HFFc6 (cell line): ENCODE results near the gene SLC25A29. TPM values are rescaled to one million over a fixed set of nuclear protein-coding genes. Genes with fewer than 3 reads are reported as not detected.

Experiments used
- DNase-seq: peaks from one replicate; pipeline ENCODE4 v3.0.0-alpha.2; 2018
- H3K27ac Mint-ChIP-seq: 2 replicates; pipeline ENCODE4 v1.8.0; 2020; ENCODE audit warnings: mild to moderate bottlenecking, mixed read lengths
- H3K27me3 Mint-ChIP-seq: 2 replicates; pipeline ENCODE4 v1.8.0; 2021; ENCODE audit warnings: mild to moderate bottlenecking, moderate library complexity, mixed read lengths; ENCODE audit not compliant: insufficient read depth
- H3K36me3 Mint-ChIP-seq: 2 replicates; pipeline ENCODE4 v1.8.0; 2021; ENCODE audit warnings: low read depth, mixed read lengths
- H3K4me1 Mint-ChIP-seq: 2 replicates; pipeline ENCODE4 v1.8.0; 2020; ENCODE audit warnings: low read depth, mixed read lengths
- H3K4me3 Mint-ChIP-seq: 2 replicates; pipeline ENCODE4 v1.8.0; 2020; ENCODE audit warnings: mild to moderate bottlenecking, moderate library complexity, mixed read lengths
- H3K9me3 Mint-ChIP-seq: 2 replicates; pipeline ENCODE4 v1.8.0; 2020; ENCODE audit warnings: mild to moderate bottlenecking, mixed read lengths
- total RNA-seq, 6 experiments: library from RNA; stranded (reverse); fragmentation: NEBNext Ultra II Directional; extraction: Animal tissue kit (Norgen Biotek cat#: 25700); gene quantifications; 2 replicates in 1 of 6; 3 replicates in 5 of 6; pipeline ENCODE4 v1.2.3, GENCODE V29; 2021
- TF ChIP-seq, protein P1 (sequence below): fragments of 200-600 bp; sonication (generic); IDR thresholded peaks from 2 replicates; pipeline ENCODE4 v1.5.0; 2021; ENCODE audit warnings: antibody characterized with exemption, mild to moderate bottlenecking

SLC25A29 gene
- total RNA-seq, 6 experiments from 2014 or later: 6.5 to 8.6 (median 7.7) TPM

DNA sequence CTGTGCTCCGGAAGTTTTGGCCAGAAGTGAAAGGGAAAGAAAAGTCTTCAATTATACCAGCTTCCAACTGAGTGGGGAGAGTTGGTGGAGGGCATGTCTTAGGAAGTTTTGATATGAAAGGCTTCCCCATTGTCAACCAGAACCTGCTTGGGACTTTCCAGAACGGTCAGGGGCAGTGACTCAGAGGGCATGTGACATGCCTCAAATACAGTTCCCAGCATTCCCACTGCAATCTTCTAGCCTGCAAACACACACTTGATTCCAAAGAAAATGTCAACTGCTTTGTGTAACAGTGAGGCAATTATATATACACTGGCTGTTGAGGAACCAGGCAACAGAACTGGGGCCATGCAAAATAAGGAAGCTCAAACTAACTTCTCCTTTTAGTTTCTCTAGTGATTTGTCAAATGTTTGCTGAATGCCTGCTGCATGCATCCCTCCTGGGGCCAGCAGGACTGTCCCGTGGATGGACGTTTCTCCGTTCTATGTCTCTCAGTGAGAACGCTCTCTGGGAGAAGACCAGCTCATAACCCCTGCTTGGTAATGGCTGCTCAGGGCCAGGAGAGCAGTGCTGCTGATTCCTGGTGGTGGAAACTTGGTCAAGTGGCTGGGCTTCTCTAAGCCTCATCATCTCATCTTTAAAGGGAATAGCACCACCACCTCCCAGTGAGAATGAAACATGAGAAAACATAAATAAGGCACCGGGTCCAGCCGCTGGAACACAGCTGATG, 35.2 kb upstream of the SLC25A29 start:
- H3K4me3 Mint-ChIP-seq: no peak overlapping the region
- H3K9me3 Mint-ChIP-seq: no peaks in the 10 kb centered on the region
- TF ChIP-seq, protein P1, sequence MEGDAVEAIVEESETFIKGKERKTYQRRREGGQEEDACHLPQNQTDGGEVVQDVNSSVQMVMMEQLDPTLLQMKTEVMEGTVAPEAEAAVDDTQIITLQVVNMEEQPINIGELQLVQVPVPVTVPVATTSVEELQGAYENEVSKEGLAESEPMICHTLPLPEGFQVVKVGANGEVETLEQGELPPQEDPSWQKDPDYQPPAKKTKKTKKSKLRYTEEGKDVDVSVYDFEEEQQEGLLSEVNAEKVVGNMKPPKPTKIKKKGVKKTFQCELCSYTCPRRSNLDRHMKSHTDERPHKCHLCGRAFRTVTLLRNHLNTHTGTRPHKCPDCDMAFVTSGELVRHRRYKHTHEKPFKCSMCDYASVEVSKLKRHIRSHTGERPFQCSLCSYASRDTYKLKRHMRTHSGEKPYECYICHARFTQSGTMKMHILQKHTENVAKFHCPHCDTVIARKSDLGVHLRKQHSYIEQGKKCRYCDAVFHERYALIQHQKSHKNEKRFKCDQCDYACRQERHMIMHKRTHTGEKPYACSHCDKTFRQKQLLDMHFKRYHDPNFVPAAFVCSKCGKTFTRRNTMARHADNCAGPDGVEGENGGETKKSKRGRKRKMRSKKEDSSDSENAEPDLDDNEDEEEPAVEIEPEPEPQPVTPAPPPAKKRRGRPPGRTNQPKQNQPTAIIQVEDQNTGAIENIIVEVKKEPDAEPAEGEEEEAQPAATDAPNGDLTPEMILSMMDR: no peak
- no peaks in the 10 kb centered on the region; the same call in 1 of the 2 replicates for H3K27me3 Mint-ChIP-seq
- DNase-seq: peak; percentile 41
- H3K27ac Mint-ChIP-seq: peak overlapping the region; percentile 71
- H3K36me3 Mint-ChIP-seq: peaks cover 25% of the 10 kb centered on the region
- H3K4me1 Mint-ChIP-seq: peaks cover 11% of the 10 kb centered on the region

DNA sequence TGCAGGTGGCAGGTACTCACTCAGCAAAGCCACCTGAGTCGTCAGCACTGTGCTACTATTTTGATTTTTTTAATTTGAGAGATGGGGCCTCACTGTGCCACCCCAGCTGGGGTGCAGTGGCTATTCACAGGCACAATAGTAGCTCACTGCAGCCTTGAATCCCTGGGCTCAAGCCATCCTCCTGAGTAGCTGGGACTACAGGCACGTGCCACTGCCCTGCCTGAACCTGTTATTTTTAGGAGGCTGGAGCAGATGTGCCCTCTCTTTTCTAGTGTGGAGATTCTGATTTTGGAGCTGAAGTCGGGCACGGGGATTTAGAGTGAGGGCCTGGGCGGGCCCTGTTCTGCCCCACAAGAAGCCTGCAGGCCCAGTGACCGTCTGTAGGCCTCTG, 34.2 kb upstream of the SLC25A29 start:
- H3K9me3 Mint-ChIP-seq: no peaks in the 10 kb centered on the region
- TF ChIP-seq, protein P1: no peak
- no peak overlapping the region for H3K4me3 Mint-ChIP-seq
- H3K4me1 Mint-ChIP-seq: peaks cover 11% of the 10 kb centered on the region
- no peak for DNase-seq
- H3K27me3 Mint-ChIP-seq: no peaks in the 10 kb centered on the region; the same call in 1 of the 2 replicates
- peaks cover 29% of the 10 kb centered on the region for H3K36me3 Mint-ChIP-seq
- H3K27ac Mint-ChIP-seq: peak overlapping the region; percentile 71; the same call in 1 of the 2 replicates

DNA sequence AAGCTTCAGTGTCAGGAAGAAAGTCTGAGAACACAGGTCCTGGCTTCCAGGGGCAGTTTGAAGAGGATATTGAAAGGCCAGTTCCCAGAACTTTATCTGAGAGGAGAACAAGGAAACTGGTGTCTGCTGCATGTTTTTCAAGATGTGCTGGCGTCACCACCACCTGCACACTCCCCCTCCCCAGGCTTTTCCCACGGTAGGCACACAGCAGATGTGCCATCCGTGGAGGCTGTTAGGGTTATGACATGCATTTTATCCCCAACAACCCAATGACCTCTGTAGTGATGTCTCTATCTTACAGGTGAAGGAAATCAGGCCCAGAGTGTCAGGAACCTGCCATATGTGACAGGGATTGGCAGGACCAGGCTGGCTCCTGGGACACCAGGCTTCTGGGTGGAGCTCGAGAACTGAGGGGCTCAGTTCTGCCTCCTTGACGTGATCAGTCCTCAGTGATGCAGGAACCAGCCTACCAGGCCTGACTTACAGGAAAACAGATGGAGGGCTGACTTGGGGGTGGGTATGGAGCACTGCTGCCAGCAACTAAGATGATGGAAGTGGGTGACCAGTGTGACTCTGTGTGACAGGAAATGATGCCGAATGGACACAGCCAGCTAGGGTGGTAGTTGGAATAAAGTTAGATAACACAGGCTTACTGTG, 33.6 kb upstream of the SLC25A29 start:
- Mint-ChIP-seq H3K4me1 (peaks cover 11% of the 10 kb centered on the region), H3K27me3 (no peaks in the 10 kb centered on the region; the same call in 1 of the 2 replicates), H3K9me3 (no peaks in the 10 kb centered on the region), H3K4me3 (no peak overlapping the region), H3K27ac (no peak overlapping the region; the same call in 1 of the 2 replicates), H3K36me3 (peaks cover 31% of the 10 kb centered on the region)
- TF ChIP-seq, protein P1: no peak
- no peak for DNase-seq

DNA sequence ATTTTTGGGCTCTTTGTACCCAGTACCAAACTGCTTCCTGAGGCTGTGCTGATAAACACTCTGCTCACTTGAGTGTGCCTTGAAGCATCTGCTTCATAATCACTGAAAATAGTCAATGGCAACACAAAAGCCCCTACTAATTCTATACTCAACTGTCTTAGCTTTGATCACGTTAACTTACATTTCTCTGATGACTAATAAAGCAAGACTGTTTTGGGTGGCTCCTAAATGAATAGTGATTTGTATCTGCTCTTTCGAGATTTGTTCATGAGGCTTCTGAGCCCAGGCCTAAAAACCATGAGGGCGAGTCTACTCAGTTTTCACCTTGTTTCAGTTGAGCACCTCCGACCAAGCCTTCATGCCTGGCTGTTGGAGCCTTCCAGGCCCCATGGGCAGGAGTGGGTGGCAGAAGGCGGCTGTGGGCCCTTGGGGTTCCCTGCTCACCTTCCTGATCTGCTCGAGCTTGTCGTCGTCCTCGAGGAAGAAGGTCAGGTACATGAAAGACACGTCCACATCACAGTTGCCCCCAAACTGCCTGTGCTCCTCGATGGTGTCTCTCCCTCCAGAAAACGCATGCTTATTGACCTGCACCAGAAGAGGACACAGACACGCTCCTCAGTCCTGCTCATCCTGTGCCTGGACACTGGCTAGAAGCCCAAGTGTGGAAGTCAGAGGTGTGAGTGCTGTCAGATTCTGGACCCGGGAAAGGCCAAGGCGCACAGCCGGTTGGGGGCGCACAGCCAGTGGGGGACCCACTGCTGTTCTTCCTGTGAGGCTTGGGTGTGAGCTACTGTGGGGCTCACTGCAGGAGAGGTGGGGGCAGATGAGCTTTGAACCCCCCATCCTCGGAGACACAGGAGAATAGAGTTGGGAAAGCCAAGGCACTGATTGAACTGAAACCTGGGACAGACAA, 30.6 kb upstream of the SLC25A29 start:
- TF ChIP-seq, protein P1: no peak
- no peak for DNase-seq
- no peaks in the 10 kb centered on the region for H3K9me3 Mint-ChIP-seq
- no peaks in the 10 kb centered on the region; the same call in none of the 2 replicates for H3K27me3 Mint-ChIP-seq
- H3K4me1 Mint-ChIP-seq: peaks cover 10% of the 10 kb centered on the region
- H3K36me3 Mint-ChIP-seq: peaks cover 28% of the 10 kb centered on the region
- no peak overlapping the region for H3K27ac Mint-ChIP-seq
- no peak overlapping the region for H3K4me3 Mint-ChIP-seq

DNA sequence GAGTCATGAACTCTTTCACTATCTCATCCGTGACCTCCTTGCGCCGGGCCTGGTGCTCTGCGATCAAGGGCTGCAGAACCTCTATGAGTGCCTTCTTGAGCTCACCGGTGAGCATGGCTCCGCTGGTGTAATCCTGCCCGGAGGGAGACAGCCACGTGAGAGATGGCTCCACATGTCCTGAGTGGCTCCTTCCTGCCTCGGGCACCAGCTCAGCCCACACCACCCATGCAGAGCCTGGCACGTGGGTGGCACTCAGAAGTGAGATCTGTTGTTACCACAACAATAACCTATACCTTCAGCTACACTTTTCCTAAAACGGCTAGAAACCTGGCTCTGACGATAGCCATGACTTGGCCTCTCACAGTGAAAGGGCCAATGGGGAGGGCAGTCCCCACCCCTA, 28.7 kb upstream of the SLC25A29 start:
- TF ChIP-seq, protein P1: no peak
- peaks cover 20% of the 10 kb centered on the region for H3K36me3 Mint-ChIP-seq
- no peaks in the 10 kb centered on the region for H3K4me1 Mint-ChIP-seq
- H3K4me3 Mint-ChIP-seq: no peak overlapping the region
- H3K27ac Mint-ChIP-seq: no peak overlapping the region
- H3K27me3 Mint-ChIP-seq: no peaks in the 10 kb centered on the region; the same call in none of the 2 replicates
- no peaks in the 10 kb centered on the region for H3K9me3 Mint-ChIP-seq
- DNase-seq: no peak
